GM19043 (cell line): ENCODE data around the gene EFCAB8.
"Not testable (repeated sequence)": the region's sequence is repeated elsewhere in the genome, so short reads cannot be mapped to it uniquely, and the experiment has no call there.

ENCODE experiments used
- ATAC-seq: cut with Tn5 transposase; IDR thresholded peaks from one replicate; pipeline ENCODE4 v1.9.1; 2021; ENCODE audit warnings: low read depth; ENCODE audit not compliant: unreplicated experiment

EFCAB8 gene

GRCh38 chr20:32880635-32881034, 21.9 kb downstream of the EFCAB8 start:
- ATAC-seq: no peak

- ATAC-seq: no peak
Measured at GRCh38 chr20:32883081-32883480, 24.4 kb downstream of the EFCAB8 start.

- ATAC-seq: no peak
Measured at GRCh38 chr20:32885185-32885584, 26.5 kb downstream of the EFCAB8 start.

DNA sequence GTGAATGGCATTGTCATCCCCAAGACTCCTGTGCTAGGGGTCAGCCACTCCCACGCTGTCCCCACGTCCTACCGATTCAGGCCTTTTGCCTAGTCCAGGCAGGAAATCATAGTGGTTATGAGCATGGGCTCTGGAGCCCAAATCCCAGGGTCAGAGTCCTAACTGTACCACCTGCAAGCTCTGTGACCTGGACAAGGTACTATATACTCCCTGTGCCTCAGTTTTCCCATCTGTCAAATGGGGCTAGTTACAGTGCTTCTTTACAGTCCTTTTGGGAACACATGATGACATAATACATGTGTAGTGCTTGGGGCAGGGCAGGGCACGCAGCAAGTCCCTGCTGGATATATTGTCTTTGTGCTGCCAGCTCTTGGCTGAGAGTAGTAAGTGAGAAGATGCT, 27.2 kb downstream of the EFCAB8 start:
- ATAC-seq: no peak

GRCh38 chr20:32886652-32887051, 27.9 kb downstream of the EFCAB8 start:
- no peak for ATAC-seq

- ATAC-seq: no peak
Measured at GRCh38 chr20:32887492-32887891, 28.8 kb downstream of the EFCAB8 start.

- ATAC-seq: no peak
Measured at GRCh38 chr20:32888636-32889035, 29.9 kb downstream of the EFCAB8 start.

DNA sequence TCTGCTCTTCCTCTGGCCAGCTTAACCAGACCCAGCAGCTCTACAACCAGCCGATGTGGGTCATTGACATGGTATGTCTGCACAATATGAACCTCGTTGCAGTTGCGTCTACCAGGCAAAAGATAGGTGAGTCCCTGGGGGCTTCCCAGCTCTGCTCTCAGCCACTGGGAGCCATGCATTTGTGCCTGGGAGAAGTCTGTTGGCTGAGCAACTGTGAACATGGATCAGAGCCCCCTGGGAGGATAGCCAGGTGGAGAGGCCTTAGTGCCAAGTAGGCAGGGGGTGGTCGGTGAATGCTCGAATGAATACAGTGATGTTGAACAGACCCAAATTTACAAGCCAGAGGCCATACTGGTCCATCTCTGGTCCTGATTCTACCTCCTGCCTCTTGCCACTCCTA, 30.6 kb downstream of the EFCAB8 start:
- ATAC-seq: no peak

GRCh38 chr20:32891491-32891890, 32.8 kb downstream of the EFCAB8 start:
- no peak for ATAC-seq

DNA sequence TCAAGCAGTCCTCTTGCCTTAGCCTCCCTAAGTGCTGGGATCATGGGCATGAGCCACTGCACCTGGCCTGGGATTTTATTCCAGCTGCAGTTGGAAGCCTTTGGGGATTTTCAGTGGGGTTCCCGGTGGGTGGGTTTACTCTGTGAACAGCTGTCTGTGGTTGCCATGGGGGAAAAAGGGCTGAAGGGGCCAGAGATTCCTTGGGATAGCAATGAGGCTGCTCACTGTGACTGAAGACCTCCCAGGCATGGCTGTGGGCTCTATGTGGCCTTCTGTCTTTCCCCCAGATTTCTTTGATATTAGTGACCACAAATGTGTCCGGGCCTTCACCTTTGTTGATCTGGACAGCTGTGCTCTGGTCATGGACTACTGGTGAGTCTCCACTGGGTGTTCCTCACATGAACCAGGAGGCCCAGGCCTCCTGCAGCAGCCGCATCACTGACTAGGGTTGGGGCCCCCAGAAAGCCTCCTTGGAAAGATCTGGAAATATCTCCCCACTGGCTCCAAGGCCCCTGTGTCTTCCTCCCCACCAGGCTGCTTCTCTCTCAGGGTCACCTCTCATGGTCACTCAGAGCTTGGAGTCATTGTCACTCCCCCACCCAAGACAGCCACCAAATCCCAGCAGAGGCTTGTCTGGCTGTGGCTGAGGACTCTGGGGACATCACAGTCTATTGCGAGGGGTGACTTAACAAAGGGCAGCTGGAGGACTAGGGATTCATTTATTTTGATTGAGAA, 33.4 kb downstream of the EFCAB8 start:
- no peak for ATAC-seq

DNA sequence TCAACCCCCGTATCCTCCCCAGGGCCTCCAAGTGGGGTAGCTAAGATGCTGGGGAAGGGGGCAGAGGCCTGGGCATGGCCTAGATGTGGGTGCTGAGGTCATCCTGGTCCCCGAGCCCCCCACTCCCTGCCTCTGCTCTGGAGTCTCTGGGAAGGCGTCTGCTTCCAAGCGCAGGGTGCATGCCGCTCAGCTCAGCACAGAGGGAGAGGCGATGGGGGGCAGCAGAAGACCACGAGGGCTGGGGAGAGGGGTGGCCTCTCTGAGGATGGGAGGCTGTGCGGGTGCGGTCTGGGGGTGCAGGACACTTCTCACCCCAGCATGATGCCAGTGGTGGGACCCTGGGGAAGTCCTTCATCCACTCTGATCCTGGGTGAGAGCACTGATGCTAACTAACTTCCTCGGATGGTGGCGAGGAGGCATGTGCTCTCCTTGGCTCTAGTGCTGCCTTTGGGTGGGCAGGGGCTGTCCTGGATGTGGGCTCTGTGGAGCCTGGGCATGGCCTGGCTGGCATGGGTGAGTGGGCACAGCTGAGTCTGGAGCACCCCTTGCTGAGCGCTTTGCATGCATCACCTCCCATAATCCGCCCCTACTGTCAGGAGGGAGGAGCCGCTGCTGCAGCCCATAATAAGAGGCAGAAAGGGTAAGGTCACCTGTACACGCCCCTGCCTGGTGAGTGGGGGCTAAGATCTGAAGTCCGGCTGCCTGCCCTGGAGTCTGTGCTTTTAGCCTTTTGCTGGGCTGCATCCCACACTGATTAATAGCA, 34.7 kb downstream of the EFCAB8 start:
- ATAC-seq: no peak

- ATAC-seq: no peak
Measured at GRCh38 chr20:32894026-32894483, 35.3 kb downstream of the EFCAB8 start.

GRCh38 chr20:32894711-32895355, 36.1 kb downstream of the EFCAB8 start:
- no peak for ATAC-seq

- ATAC-seq: no peak
Measured at GRCh38 chr20:32896521-32897280, 38.0 kb downstream of the EFCAB8 start.

DNA sequence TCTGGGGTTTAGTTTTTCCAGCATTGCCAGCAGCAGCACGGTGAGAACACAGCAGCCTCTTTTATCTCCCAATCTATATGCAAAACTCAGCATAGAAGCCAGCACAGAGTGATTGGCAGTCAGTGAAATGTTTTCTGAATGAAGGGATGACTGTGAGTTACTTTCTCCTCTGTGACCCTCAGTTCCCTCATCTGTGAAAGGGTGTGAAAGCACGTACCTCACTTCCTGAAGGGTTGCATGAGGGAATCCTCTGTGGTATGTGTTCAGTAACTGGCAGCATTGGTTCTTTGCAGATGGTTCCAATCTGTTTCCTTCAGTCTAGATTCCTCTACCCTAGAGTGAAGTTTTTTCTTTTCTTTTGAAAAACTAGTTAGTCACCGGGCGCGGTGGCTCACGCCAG, 40.0 kb downstream of the EFCAB8 start:
- ATAC-seq: no peak

GRCh38 chr20:32902456-32903420, 44.0 kb downstream of the EFCAB8 start:
- ATAC-seq: no peak

DNA sequence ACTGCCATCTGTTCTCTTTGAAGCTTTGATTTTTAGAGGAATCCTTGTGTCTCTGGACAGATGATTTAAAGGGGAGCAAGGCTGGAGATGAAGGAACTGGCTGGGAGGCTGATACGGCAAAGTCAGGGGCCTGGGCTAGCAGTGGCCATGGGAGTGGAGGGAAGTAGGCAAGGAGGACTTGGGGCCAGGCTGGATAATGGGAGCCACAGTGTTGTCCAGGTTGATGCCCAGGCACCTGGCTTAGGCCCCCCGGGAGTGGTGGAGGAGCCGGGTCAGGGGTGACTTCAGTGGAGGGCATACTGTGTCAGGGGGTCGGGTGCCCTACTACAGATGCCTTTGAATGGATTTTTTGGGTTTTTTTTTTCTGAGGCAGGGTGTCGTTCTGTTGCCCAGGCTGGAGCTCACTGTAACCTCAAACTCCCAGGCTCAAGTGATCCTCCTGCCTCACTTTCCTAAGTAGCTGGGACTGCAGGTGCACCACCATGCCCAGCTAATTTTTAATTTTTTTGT, 45.0 kb downstream of the EFCAB8 start:
- no peak for ATAC-seq

GRCh38 chr20:32904678-32905077, 46.0 kb downstream of the EFCAB8 start:
- not testable (repeated sequence) for ATAC-seq

GRCh38 chr20:32906200-32906599, 47.5 kb downstream of the EFCAB8 start:
- no peak for ATAC-seq
